PC-3 (cell line): Measurements from ENCODE around the gene SYMPK. TPM values are rescaled to one million over a fixed set of nuclear protein-coding genes. Genes with fewer than 3 reads are reported as not detected.

Source experiments
- ATAC-seq: fragments of 200-7000 bp; cut with Tn5 transposase; 2 replicates; pipeline ENCODE4 v1.9.1; 2020; ENCODE audit warnings: mild to moderate bottlenecking, moderate library complexity
- BruUV-seq: library from RNA; stranded (reverse); fragments of 400-500 nt; replicated peaks from 2 replicates; lab custom pipeline; 2021; lab: Mats Ljungman, UMichigan
- CTCF ChIA-PET: fragments of 300-600 bp; sonication (Branson Sonifier 250); formaldehyde crosslinking; loops from one replicate; lab custom pipeline; 2022; ENCODE audit warnings: antibody characterized with exemption; lab: Charles Lee
- POLR2A ChIA-PET: fragments of 300-600 bp; sonication (Branson Sonifier 250); formaldehyde crosslinking; loops from one replicate; lab custom pipeline; 2022; ENCODE audit warnings: antibody characterized with exemption; ENCODE audit not compliant: unreplicated experiment; lab: Charles Lee
- DNase-seq: peaks from one replicate; pipeline ENCODE4 v3.0.0-alpha.2; 2015
- H2AFZ ChIP-seq: fragments of 300-600 bp; sonication (generic); 2 replicates; pipeline ENCODE4 v1.6.0; 2016; ENCODE audit warnings: antibody characterized with exemption, low read length
- H3F3A ChIP-seq: fragments of 300-600 bp; sonication (generic); one replicate; pipeline ENCODE4 v1.6.0; 2017; ENCODE audit warnings: antibody characterized with exemption, low read length, control low read depth, mild to moderate bottlenecking; ENCODE audit not compliant: unreplicated experiment
- H3K27ac ChIP-seq: fragments of 300-600 bp; sonication (generic); 2 replicates; pipeline ENCODE4 v1.5.1; 2016; ENCODE audit warnings: mild to moderate bottlenecking, low read length
- H3K27me3 ChIP-seq: fragments of 300-600 bp; sonication (generic); 2 replicates; pipeline ENCODE4 v1.6.1; 2016; ENCODE audit warnings: low read length, mixed read lengths
- H3K36me3 ChIP-seq: fragments of 300-600 bp; sonication (generic); 2 replicates; pipeline ENCODE4 v1.6.1; 2016; ENCODE audit warnings: low read depth, mixed run types, low read length, mixed read lengths
- H3K4me1 ChIP-seq: fragments of 300-600 bp; sonication (generic); 2 replicates; pipeline ENCODE4 v1.5.1; 2016; ENCODE audit warnings: low read length; ENCODE audit not compliant: insufficient read depth
- H3K4me2 ChIP-seq: fragments of 300-600 bp; sonication (generic); 2 replicates; pipeline ENCODE4 v1.6.0; 2016; ENCODE audit warnings: low read length
- H3K4me3 ChIP-seq: fragments of 300-600 bp; sonication (generic); 2 replicates; pipeline ENCODE4 v1.5.1; 2016; ENCODE audit warnings: mild to moderate bottlenecking, low read length, mixed read lengths
- H3K79me2 ChIP-seq: fragments of 300-600 bp; sonication (generic); 2 replicates; pipeline ENCODE4 v1.6.1; 2017; ENCODE audit warnings: low read length, mixed read lengths
- H3K9ac ChIP-seq: fragments of 300-600 bp; sonication (generic); 2 replicates; pipeline ENCODE4 v1.6.0; 2016; ENCODE audit warnings: mild to moderate bottlenecking, low read length
- H3K9me2 ChIP-seq: fragments of 300-600 bp; sonication (generic); replicated peaks from 2 replicates; pipeline ENCODE4 v1.6.1; 2016; ENCODE audit warnings: mixed run types, low read length, mixed read lengths
- H3K9me3 ChIP-seq: fragments of 300-600 bp; sonication (generic); 2 replicates; pipeline ENCODE4 v1.6.1; 2016; ENCODE audit warnings: low read length, mixed read lengths
- H4K20me1 ChIP-seq: fragments of 300-600 bp; sonication (generic); 2 replicates; pipeline ENCODE4 v1.6.1; 2016; ENCODE audit warnings: low read length, mixed read lengths
- CTCF ChIP-seq: fragments of 300-600 bp; sonication (generic); conservative IDR thresholded peaks from 2 replicates; pipeline ENCODE4 v1.5.1; 2017; ENCODE audit warnings: antibody characterized with exemption, low read depth, mild to moderate bottlenecking, low read length
- EZH2 ChIP-seq: fragments of 300-600 bp; sonication (generic); IDR thresholded peaks from one replicate; pipeline ENCODE4 v1.6.1; 2017; ENCODE audit warnings: antibody characterized with exemption, mild to moderate bottlenecking, low read length; ENCODE audit not compliant: unreplicated experiment
- EZH2phosphoT487 ChIP-seq: fragments of 300-600 bp; sonication (generic); IDR thresholded peaks from 2 replicates; pipeline ENCODE4 v1.6.1; 2018; ENCODE audit warnings: mild to moderate bottlenecking, antibody characterized with exemption, low read length, borderline replicate concordance
- intact Hi-C: fragments of 100-400 bp; cut with micrococcal nuclease; formaldehyde crosslinking; loops from 2 replicates; pipeline ENCODE4 v1.9.0; 2023
- total RNA-seq: library from RNA; depleted of rRNA; stranded (reverse); fragments of >200 nt; gene quantifications from 2 replicates; pipeline ENCODE4 v1.2.3, GENCODE V29; 2014

The SYMPK gene
- total RNA-seq, 1 experiment from 2014 or later = 36.6 TPM

GRCh38 chr19:45825917-45826893, 36.7 kb downstream of the SYMPK start:
- no peak for ATAC-seq
- BruUV-seq = no TSS peak
- Histone ChIP-seq H2AFZ (no peak overlapping the region), H3K27me3 (no peaks in the 10 kb centered on the region), H3K9me3 (no peaks in the 10 kb centered on the region), H3K4me2 (no peak overlapping the region), H4K20me1 (no peaks in the 10 kb centered on the region), H3K79me2 (no peaks in the 10 kb centered on the region), H3K36me3 (peaks cover 4% of the 10 kb centered on the region), H3K4me3 (no peak overlapping the region), H3F3A (no peaks in the 10 kb centered on the region), H3K9me2 (no peaks in the 10 kb centered on the region), H3K9ac (no peak overlapping the region), H3K4me1 (no peaks in the 10 kb centered on the region), H3K27ac (no peak overlapping the region)
- ChIA-PET CTCF (no interaction called here), POLR2A (no interaction called here)
- intact Hi-C loops = no loop called here
- TF ChIP-seq CTCF (no peak), EZH2phosphoT487 (no peak), EZH2 (no peak)
- DNase-seq = no peak

DNA sequence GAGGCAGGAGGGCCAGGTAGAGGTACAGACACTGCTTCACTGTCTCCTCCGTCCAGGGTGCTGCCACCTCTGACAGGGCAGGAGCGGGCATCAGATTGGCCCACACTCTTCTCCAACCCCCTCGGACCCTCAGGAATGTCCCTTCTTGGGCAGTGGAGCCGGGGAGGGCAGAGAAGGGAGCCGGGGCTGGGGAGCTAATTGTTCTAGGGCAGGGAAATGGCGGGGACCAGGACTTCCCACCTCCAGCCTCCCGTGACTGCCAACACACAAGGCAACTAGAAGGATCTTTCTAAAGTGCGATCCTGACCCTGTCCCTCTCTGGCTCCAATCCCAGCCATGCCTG, 37.7 kb downstream of the SYMPK start:
- BruUV-seq = no TSS peak
- H3K27me3 ChIP-seq = no peaks in the 10 kb centered on the region
- DNase-seq = no peak
- no peaks in the 10 kb centered on the region for H3K9me2 ChIP-seq
- H3K4me2 ChIP-seq = no peak overlapping the region
- CTCF ChIA-PET = no interaction called here
- no peaks in the 10 kb centered on the region for H4K20me1 ChIP-seq
- no peaks in the 10 kb centered on the region for H3K79me2 ChIP-seq
- POLR2A ChIA-PET = no interaction called here
- no peak overlapping the region for H3K4me3 ChIP-seq
- intact Hi-C loops = no loop called here
- TF ChIP-seq EZH2phosphoT487 (no peak), EZH2 (no peak), CTCF (no peak)
- H3K36me3 ChIP-seq = peaks cover 4% of the 10 kb centered on the region
- no peaks in the 10 kb centered on the region for H3F3A ChIP-seq
- no peaks in the 10 kb centered on the region for H3K4me1 ChIP-seq
- no peaks in the 10 kb centered on the region for H3K9me3 ChIP-seq
- H2AFZ ChIP-seq = no peak overlapping the region
- no peak overlapping the region for H3K9ac ChIP-seq
- no peak overlapping the region for H3K27ac ChIP-seq
- ATAC-seq = no peak
